ENCODE measurements around the gene POFUT2. TPM values are rescaled to one million over a fixed set of nuclear protein-coding genes. Genes with fewer than 3 reads are reported as not detected.
A peak's percentile ranks its signal among the peaks of the same experiment; 100 is the strongest.

Gene POFUT2
- total RNA-seq, 4 donors from 2014 or later: 6.2 to 49.7 (median 24.6) TPM

DNA sequence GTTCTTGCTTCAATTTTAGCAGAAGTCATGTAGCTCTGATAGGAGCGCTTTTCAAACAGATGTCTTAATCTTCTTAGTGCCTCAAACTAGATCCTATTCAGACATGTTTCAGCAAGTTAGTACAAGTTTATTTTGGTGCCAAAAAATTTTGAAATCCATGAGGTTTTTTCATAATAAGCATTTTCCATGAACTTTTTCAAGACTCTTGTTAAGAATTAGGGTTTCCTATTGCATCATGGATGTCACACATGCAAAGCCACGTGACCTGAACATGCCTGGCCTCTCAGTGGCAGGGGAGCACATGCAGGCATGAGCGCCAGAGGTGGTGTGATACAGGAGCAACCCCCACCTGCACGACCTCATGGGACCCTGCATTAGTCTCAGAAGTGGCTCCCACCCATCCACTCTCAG is 67.6 kb downstream of the POFUT2 start:
- intact Hi-C loops (cut with DNase I; ENCODE audit: low total_unique reads): no loop called here
- Histone ChIP-seq H3K4me1 (no peaks in the 10 kb centered on the region), H3K27ac (peak overlapping the region in 1 of 2 donors; percentile 12), H3K4me3 (no peak overlapping the region), H3K36me3 (no peaks in the 10 kb centered on the region), H3K27me3 (no peaks in the 10 kb centered on the region), H3K9me3 (no peaks in the 10 kb centered on the region)
- peak in 1 of 2 donors; percentile 41 for DNase-seq
- TF ChIP-seq POLR2A (IDR thresholded peaks at IDR 0.05): no peak
- no peak for TF ChIP-seq CTCF (IDR thresholded peaks at IDR 0.05)

GRCh38 chr21:45219517-45219916 is 68.2 kb downstream of the POFUT2 start:
- intact Hi-C loops (cut with DNase I; ENCODE audit: low total_unique reads): no loop called here
- Histone ChIP-seq H3K27ac (peak overlapping the region in 1 of 2 donors; percentile 18), H3K27me3 (no peaks in the 10 kb centered on the region), H3K4me1 (no peaks in the 10 kb centered on the region), H3K9me3 (no peaks in the 10 kb centered on the region), H3K36me3 (no peaks in the 10 kb centered on the region), H3K4me3 (no peak overlapping the region)
- TF ChIP-seq POLR2A (IDR thresholded peaks at IDR 0.05) (no peak), CTCF (IDR thresholded peaks at IDR 0.05) (no peak)
- DNase-seq: no peak

DNA sequence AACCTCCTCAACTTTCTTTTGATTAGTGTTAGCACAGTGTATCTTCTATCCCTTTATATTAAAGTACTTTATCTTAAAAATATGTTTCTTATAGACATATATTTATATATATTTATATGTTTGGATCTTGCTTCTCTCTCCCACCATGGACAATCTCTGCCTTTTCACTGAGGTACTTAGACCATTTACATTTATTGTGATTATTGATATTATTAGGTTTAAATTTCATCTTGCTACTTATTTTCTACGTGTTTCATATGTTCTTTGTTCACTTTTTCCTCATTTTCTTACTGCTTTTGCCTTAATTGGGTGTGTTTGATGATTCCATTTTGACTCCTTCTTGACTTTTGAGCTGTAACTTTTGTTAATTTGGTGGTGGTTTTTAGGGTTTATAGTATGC is 70.7 kb downstream of the POFUT2 start:
- TF ChIP-seq POLR2A (IDR thresholded peaks at IDR 0.05) (no peak), CTCF (IDR thresholded peaks at IDR 0.05) (no peak)
- H3K27ac ChIP-seq: no peak overlapping the region
- H3K4me1 ChIP-seq: no peaks in the 10 kb centered on the region
- H3K36me3 ChIP-seq: no peaks in the 10 kb centered on the region
- H3K27me3 ChIP-seq: no peaks in the 10 kb centered on the region
- DNase-seq: no peak
- no peaks in the 10 kb centered on the region for H3K9me3 ChIP-seq
- intact Hi-C loops (cut with DNase I; ENCODE audit: low total_unique reads): no loop called here
- H3K4me3 ChIP-seq: no peak overlapping the region

GRCh38 chr21:45215213-45215612 is 72.5 kb downstream of the POFUT2 start:
- H3K27me3 ChIP-seq: no peaks in the 10 kb centered on the region
- no peaks in the 10 kb centered on the region for H3K4me1 ChIP-seq
- no peaks in the 10 kb centered on the region for H3K36me3 ChIP-seq
- DNase-seq: no peak
- TF ChIP-seq CTCF (IDR thresholded peaks at IDR 0.05): no peak
- no peak for TF ChIP-seq POLR2A (IDR thresholded peaks at IDR 0.05)
- no peak overlapping the region for H3K4me3 ChIP-seq
- intact Hi-C loops (cut with DNase I; ENCODE audit: low total_unique reads): no loop called here
- H3K27ac ChIP-seq: no peak overlapping the region
- H3K9me3 ChIP-seq: no peaks in the 10 kb centered on the region

Other genes starting within 250 kb of the POFUT2 start
- 10 to 100 TPM; 21.8 to 69.6 (median 43.3) TPM for gene ADARB1, start 213.3 kb downstream of the POFUT2 start, total RNA-seq
- 100 to 1,000 TPM in 3 of 4 donors, 10 to 100 TPM in 1; 73.0 to 223 (median 152) TPM for gene COL18A1, start 117.3 kb upstream of the POFUT2 start, total RNA-seq